Tibial nerve (tissue), 3 donors: ENCODE data around the gene NEMP1.

Experiments
- POLR2A ChIP-seq, 2 donors: fragments of 450-650 bp; IDR thresholded peaks; one replicate each; pipeline ENCODE4 v1.6.1; 2017; ENCODE audit warnings: antibody characterized with exemption in 2 of 2, mild to moderate bottlenecking in 2 of 2, moderate library complexity in 2 of 2
- TF ChIP-seq, protein P1 (sequence below), 5 experiments: fragments of 200-600 bp in 3 of 5; fragments of 450-650 bp in 2 of 5; sonication (generic) in 3 of 5; IDR thresholded peaks; one replicate each; pipeline ENCODE4 v1.5.1; 2016 to 2019; ENCODE audit warnings: antibody characterized with exemption in 5 of 5, mild to moderate bottlenecking in 3 of 5, moderate library complexity in 2 of 5

DNA sequence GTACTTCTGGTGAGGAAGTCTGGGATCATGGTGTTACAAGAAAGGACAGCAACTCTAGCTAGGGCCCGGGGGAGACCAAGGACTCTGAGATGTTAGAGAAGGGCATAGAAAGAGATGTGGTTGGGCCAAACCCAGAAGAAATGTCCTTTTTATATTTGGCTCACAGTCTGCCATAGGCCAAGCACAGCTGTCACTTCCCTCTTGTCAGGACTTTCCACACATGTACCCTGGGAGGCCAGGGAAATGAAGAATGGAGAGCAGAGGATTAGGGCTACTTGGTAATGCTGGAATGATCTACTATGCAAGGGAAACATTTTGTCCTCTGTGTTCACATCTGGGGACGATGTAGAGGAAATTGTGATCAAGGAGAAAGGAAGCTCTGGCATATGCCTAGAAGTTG lies 37.8 kb downstream of the NEMP1 start:
- TF ChIP-seq, protein P1, sequence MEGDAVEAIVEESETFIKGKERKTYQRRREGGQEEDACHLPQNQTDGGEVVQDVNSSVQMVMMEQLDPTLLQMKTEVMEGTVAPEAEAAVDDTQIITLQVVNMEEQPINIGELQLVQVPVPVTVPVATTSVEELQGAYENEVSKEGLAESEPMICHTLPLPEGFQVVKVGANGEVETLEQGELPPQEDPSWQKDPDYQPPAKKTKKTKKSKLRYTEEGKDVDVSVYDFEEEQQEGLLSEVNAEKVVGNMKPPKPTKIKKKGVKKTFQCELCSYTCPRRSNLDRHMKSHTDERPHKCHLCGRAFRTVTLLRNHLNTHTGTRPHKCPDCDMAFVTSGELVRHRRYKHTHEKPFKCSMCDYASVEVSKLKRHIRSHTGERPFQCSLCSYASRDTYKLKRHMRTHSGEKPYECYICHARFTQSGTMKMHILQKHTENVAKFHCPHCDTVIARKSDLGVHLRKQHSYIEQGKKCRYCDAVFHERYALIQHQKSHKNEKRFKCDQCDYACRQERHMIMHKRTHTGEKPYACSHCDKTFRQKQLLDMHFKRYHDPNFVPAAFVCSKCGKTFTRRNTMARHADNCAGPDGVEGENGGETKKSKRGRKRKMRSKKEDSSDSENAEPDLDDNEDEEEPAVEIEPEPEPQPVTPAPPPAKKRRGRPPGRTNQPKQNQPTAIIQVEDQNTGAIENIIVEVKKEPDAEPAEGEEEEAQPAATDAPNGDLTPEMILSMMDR (IDR thresholded peaks at IDR 0.05): no peak
- no peak for TF ChIP-seq POLR2A (IDR thresholded peaks at IDR 0.05)
